Glomerular visceral epithelial cell (primary cell): Measurements from ENCODE around the gene RNF144A.

Source experiments
- DNase-seq: peaks from one replicate; pipeline ENCODE4 v3.0.0-alpha.2; 2016; ENCODE audit errors: extremely low spot score

The RNF144A gene

GRCh38 chr2:7022492-7023385, 105.5 kb downstream of the RNF144A start:
- no peak for DNase-seq

GRCh38 chr2:7023542-7023941, 106.3 kb downstream of the RNF144A start:
- DNase-seq: no peak

GRCh38 chr2:7024261-7024660, 107.0 kb downstream of the RNF144A start:
- DNase-seq: no peak

- DNase-seq: no peak
Measured at GRCh38 chr2:7025082-7025481, 107.9 kb downstream of the RNF144A start.

GRCh38 chr2:7026742-7027141, 109.5 kb downstream of the RNF144A start:
- DNase-seq: no peak

GRCh38 chr2:7027411-7027810, 110.2 kb downstream of the RNF144A start:
- no peak for DNase-seq

GRCh38 chr2:7027956-7028655, 110.9 kb downstream of the RNF144A start:
- DNase-seq: no peak

GRCh38 chr2:7028846-7029245, 111.6 kb downstream of the RNF144A start:
- DNase-seq: no peak

- DNase-seq: no peak
Measured at GRCh38 chr2:7029291-7030059, 112.3 kb downstream of the RNF144A start.

GRCh38 chr2:7030810-7031209, 113.6 kb downstream of the RNF144A start:
- no peak for DNase-seq

- peak; percentile 1 for DNase-seq
Measured at GRCh38 chr2:7031547-7032245, 114.5 kb downstream of the RNF144A start.

- DNase-seq: no peak
Measured at GRCh38 chr2:7032371-7032770, 115.2 kb downstream of the RNF144A start.

- DNase-seq: no peak
Measured at GRCh38 chr2:7033136-7033960, 116.1 kb downstream of the RNF144A start.

GRCh38 chr2:7034303-7034702, 117.1 kb downstream of the RNF144A start:
- no peak for DNase-seq

GRCh38 chr2:7035884-7036283, 118.7 kb downstream of the RNF144A start:
- DNase-seq: no peak

GRCh38 chr2:7037340-7038333, 120.4 kb downstream of the RNF144A start:
- peak; percentile 17 for DNase-seq

GRCh38 chr2:7040547-7040946, 123.3 kb downstream of the RNF144A start:
- no peak for DNase-seq

GRCh38 chr2:7041421-7041820, 124.2 kb downstream of the RNF144A start:
- no peak for DNase-seq

GRCh38 chr2:7043690-7044089, 126.5 kb downstream of the RNF144A start:
- no peak for DNase-seq
